Smooth muscle cell (in vitro differentiated cells): ENCODE data around the gene SCFD1. TPM values are rescaled to one million over a fixed set of nuclear protein-coding genes. Genes with fewer than 3 reads are reported as not detected.
A peak's percentile ranks its signal among the peaks of the same experiment; 100 is the strongest.

Experiments used
- DNase-seq: peaks from one replicate; lab custom pipeline; 2025; ENCODE audit not compliant: unreplicated experiment; lab: John Stamatoyannopoulos, UW
- H2AFZ ChIP-seq: fragments of 200-600 bp; sonication (generic); 2 replicates; pipeline ENCODE4 v1.6.0; 2016; ENCODE audit warnings: antibody characterized with exemption, low read depth, mild to moderate bottlenecking
- H3F3A ChIP-seq: fragments of 200-600 bp; sonication (generic); 2 replicates; pipeline ENCODE4 v1.6.0; 2017; ENCODE audit warnings: antibody characterized with exemption, low read depth
- H3K27ac ChIP-seq: fragments of 200-600 bp; sonication (generic); 2 replicates; pipeline ENCODE4 v1.5.1; 2016; ENCODE audit warnings: low read depth, mild to moderate bottlenecking
- H3K27me3 ChIP-seq: fragments of 200-600 bp; sonication (generic); 2 replicates; pipeline ENCODE4 v1.6.1; 2016; ENCODE audit warnings: low read depth, mild to moderate bottlenecking
- H3K36me3 ChIP-seq: fragments of 200-600 bp; sonication (generic); 2 replicates; pipeline ENCODE4 v1.5.1; 2016; ENCODE audit warnings: low read depth
- H3K4me1 ChIP-seq: fragments of 200-600 bp; sonication (generic); 2 replicates; pipeline ENCODE4 v1.5.1; 2016; ENCODE audit warnings: low read depth
- H3K4me2 ChIP-seq: fragments of 200-600 bp; sonication (generic); 2 replicates; pipeline ENCODE4 v1.6.0; 2016; ENCODE audit warnings: mild to moderate bottlenecking
- H3K4me3 ChIP-seq: fragments of 200-600 bp; sonication (generic); 2 replicates; pipeline ENCODE4 v1.5.1; 2016; ENCODE audit warnings: mild to moderate bottlenecking
- H3K79me2 ChIP-seq: fragments of 200-600 bp; sonication (generic); 2 replicates; pipeline ENCODE4 v1.6.0; 2016; ENCODE audit warnings: low read depth, mild to moderate bottlenecking
- H3K9ac ChIP-seq: fragments of 200-600 bp; sonication (generic); 2 replicates; pipeline ENCODE4 v1.6.0; 2016; ENCODE audit warnings: low read depth
- H3K9me3 ChIP-seq: fragments of 200-600 bp; sonication (generic); replicated peaks from 2 replicates; pipeline ENCODE4 v1.5.1; 2016; ENCODE audit warnings: low read depth
- H4K20me1 ChIP-seq: fragments of 200-600 bp; sonication (generic); 2 replicates; pipeline ENCODE4 v1.6.0; 2016; ENCODE audit warnings: low read depth
- WGBS: methylation state at CpG from one replicate; pipeline ENCODE4 v1.1.7; 2016; ENCODE audit warnings: low lambda C conversion rate; 5-methylcytosine and 5-hydroxymethylcytosine counted together
- polyA plus RNA-seq: library from polyadenylated mRNA; unstranded; fragments of >200 nt; fragmentation: Nextera tagmentation; extraction: Ambion mirVana; gene quantifications from 2 replicates; pipeline ENCODE4 v1.2.1, GENCODE V29; 2016
- total RNA-seq: library from RNA; depleted of rRNA; stranded (reverse); fragments of >200 nt; gene quantifications from 2 replicates; pipeline ENCODE4 v1.2.3, GENCODE V29; 2014
- TF ChIP-seq, protein P1 (sequence below): fragments of 200-600 bp; sonication (generic); IDR thresholded peaks from 2 replicates; pipeline ENCODE4 v1.5.1; 2017; ENCODE audit warnings: borderline replicate concordance, mild to moderate bottlenecking, antibody characterized with exemption; ENCODE audit not compliant: insufficient read depth, poor library complexity, severe bottlenecking

Gene SCFD1, protein sequence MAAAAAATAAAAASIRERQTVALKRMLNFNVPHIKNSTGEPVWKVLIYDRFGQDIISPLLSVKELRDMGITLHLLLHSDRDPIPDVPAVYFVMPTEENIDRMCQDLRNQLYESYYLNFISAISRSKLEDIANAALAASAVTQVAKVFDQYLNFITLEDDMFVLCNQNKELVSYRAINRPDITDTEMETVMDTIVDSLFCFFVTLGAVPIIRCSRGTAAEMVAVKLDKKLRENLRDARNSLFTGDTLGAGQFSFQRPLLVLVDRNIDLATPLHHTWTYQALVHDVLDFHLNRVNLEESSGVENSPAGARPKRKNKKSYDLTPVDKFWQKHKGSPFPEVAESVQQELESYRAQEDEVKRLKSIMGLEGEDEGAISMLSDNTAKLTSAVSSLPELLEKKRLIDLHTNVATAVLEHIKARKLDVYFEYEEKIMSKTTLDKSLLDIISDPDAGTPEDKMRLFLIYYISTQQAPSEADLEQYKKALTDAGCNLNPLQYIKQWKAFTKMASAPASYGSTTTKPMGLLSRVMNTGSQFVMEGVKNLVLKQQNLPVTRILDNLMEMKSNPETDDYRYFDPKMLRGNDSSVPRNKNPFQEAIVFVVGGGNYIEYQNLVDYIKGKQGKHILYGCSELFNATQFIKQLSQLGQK
- total RNA-seq: 102 and 138 TPM in 2 replicates
- 88.3 and 97.2 TPM in 2 replicates for polyA plus RNA-seq

DNA sequence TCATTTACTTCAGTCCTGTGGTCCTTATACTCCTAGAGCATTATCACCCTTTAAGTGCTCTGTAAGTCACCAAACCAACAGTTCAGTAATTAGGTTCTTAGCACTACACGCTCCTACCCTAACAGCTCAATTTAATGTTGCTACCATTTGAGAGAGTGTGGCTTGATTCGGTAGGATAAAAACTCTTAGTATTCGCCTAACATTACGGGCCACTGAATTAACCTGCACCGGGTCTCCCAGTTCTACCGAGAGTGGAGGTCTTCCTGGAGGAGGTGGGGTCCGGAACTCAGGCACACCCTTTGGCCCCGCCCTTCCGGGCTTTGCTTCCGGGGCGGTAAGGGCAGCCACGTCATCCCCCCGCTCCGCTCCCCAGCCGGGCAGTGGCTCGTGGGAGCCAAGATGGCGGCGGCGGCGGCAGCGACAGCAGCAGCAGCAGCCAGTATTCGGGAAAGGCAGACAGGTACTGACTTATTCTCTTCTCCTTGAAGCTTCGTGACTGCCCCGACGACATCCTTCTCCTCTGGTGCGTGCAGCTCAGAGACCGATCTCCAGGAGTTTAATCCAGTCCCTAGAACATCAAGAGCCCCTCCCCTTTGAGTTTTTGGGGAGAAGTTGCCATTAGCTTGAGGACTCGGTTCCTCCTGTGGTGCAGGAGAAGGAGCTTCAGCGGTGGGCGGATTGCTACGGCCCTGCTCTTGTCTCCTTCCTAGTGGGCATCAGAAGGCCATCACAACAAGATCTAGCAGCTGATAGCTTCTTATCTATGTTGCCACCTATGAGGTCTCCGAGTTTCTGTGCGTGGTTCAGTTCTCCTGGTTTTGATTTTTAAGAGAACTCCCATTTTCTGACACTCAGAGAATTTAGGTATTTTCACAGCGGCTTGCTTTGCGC is at the start of gene SCFD1:
Gene SCFD1, plus strand, starts transcription at position 380 of the 891 bp plus-strand sequence. Its CDS starts 20 bp downstream, at position 400.
- peak within 1 kb of the TSS; percentile 82 for H3K4me3 ChIP-seq
- H3F3A ChIP-seq: peaks cover 4% of the 10 kb centered on the region
- peaks cover 31% of the 10 kb centered on the region for H4K20me1 ChIP-seq
- peak within 1 kb of the TSS; percentile 97 for H3K4me2 ChIP-seq
- peak within 1 kb of the TSS; percentile 93 for H3K9ac ChIP-seq
- no peaks in the 10 kb centered on the region for H3K27me3 ChIP-seq
- peak within 1 kb of the TSS; percentile 97 for H2AFZ ChIP-seq
- peaks cover 12% of the 10 kb centered on the region for H3K4me1 ChIP-seq
- TF ChIP-seq, protein P1, sequence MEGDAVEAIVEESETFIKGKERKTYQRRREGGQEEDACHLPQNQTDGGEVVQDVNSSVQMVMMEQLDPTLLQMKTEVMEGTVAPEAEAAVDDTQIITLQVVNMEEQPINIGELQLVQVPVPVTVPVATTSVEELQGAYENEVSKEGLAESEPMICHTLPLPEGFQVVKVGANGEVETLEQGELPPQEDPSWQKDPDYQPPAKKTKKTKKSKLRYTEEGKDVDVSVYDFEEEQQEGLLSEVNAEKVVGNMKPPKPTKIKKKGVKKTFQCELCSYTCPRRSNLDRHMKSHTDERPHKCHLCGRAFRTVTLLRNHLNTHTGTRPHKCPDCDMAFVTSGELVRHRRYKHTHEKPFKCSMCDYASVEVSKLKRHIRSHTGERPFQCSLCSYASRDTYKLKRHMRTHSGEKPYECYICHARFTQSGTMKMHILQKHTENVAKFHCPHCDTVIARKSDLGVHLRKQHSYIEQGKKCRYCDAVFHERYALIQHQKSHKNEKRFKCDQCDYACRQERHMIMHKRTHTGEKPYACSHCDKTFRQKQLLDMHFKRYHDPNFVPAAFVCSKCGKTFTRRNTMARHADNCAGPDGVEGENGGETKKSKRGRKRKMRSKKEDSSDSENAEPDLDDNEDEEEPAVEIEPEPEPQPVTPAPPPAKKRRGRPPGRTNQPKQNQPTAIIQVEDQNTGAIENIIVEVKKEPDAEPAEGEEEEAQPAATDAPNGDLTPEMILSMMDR: no peak
- peaks cover 48% of the 10 kb centered on the region for H3K79me2 ChIP-seq
- no peaks in the 10 kb centered on the region for H3K36me3 ChIP-seq
- peak within 1 kb of the TSS; percentile 92 for H3K27ac ChIP-seq
- no peaks in the 10 kb centered on the region for H3K9me3 ChIP-seq
- DNase-seq: peak; percentile 60
- 2% methylated on average over 35 of the region's 35 CpGs for WGBS

DNA sequence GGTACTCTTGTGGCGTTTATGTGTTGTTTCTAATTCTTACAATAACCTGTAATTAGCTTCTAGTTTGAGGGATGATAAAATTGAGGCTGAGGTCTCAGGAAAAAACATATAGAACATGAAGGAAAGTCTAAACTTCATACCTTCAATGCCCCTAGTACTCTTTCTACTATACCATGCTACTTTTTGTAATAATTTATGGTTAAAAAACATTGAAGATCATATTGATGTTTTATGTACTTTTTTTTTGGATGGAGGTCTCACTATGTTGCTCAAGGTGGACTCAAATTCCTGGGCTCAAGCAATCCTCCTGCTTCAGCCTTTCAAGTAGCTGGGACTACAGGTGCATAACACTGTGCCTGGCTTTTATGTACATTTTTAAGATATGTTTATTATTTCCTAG is 49.3 kb upstream of the SCFD1 start:
- H3K79me2 ChIP-seq: peaks cover 99% of the 10 kb centered on the region
- H3K4me1 ChIP-seq: peaks cover 16% of the 10 kb centered on the region
- H4K20me1 ChIP-seq: peaks cover 96% of the 10 kb centered on the region
- H3K27ac ChIP-seq: no peak overlapping the region
- no peaks in the 10 kb centered on the region for H3K36me3 ChIP-seq
- WGBS: 81% methylated on average over 1 of the region's 1 CpG
- TF ChIP-seq, protein P1: no peak
- no peaks in the 10 kb centered on the region for H3K9me3 ChIP-seq
- no peak overlapping the region for H3K4me2 ChIP-seq
- no peaks in the 10 kb centered on the region for H3F3A ChIP-seq
- no peaks in the 10 kb centered on the region for H3K27me3 ChIP-seq
- no peak overlapping the region for H2AFZ ChIP-seq
- no peak for DNase-seq
- no peak overlapping the region for H3K4me3 ChIP-seq
- H3K9ac ChIP-seq: no peak overlapping the region

DNA sequence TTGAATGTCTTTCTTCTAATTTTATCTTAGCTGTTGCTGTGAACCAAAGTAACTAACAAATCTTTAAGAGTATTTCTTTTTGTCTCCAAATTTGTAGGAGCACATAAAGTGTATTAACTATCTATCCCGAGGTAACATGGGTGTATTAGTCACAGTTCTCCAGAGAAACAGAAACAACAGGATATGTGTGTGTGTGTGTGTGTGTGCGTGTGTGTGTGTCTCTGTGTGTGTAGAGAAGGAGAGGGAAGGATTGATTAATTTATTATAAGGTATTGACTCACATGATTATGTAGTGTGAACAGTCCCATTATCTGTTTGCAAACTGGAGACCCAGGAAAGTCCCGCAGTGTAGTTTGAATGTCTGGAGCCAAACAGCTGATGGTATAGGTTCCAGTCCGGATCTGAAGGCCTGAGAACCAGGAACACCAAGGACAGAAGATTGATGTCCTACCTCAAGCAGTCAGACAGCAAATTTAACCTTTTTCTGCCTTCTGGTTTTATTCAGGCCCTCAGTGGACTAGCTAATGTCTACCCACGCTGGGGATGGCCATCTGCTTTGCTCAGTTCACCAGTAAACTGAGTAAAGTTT is 48.8 kb upstream of the SCFD1 start:
- H3F3A ChIP-seq: no peaks in the 10 kb centered on the region
- no peak overlapping the region for H2AFZ ChIP-seq
- peaks cover 96% of the 10 kb centered on the region for H4K20me1 ChIP-seq
- TF ChIP-seq, protein P1: no peak
- peaks cover 99% of the 10 kb centered on the region for H3K79me2 ChIP-seq
- H3K9me3 ChIP-seq: no peaks in the 10 kb centered on the region
- H3K9ac ChIP-seq: no peak overlapping the region
- H3K4me1 ChIP-seq: peaks cover 15% of the 10 kb centered on the region
- H3K4me2 ChIP-seq: no peak overlapping the region
- WGBS: 90% methylated on average over 5 of the region's 5 CpGs
- H3K36me3 ChIP-seq: no peaks in the 10 kb centered on the region
- no peaks in the 10 kb centered on the region for H3K27me3 ChIP-seq
- no peak overlapping the region for H3K27ac ChIP-seq
- DNase-seq: no peak
- H3K4me3 ChIP-seq: no peak overlapping the region
